GM10266 (cell line): ENCODE results near the gene DNHD1.

ENCODE experiments used
- DNase-seq: peaks from one replicate; pipeline ENCODE4 v3.0.0; 2012; ENCODE audit errors: extremely low spot score
- TF ChIP-seq, protein P1 (sequence below): IDR thresholded peaks from 2 replicates; pipeline ENCODE4 v1.5.1; 2012; ENCODE audit warnings: mild to moderate bottlenecking, low read depth; ENCODE audit not compliant: control insufficient read depth, insufficient read depth; ENCODE audit errors: missing control alignments

DNHD1 gene

DNA sequence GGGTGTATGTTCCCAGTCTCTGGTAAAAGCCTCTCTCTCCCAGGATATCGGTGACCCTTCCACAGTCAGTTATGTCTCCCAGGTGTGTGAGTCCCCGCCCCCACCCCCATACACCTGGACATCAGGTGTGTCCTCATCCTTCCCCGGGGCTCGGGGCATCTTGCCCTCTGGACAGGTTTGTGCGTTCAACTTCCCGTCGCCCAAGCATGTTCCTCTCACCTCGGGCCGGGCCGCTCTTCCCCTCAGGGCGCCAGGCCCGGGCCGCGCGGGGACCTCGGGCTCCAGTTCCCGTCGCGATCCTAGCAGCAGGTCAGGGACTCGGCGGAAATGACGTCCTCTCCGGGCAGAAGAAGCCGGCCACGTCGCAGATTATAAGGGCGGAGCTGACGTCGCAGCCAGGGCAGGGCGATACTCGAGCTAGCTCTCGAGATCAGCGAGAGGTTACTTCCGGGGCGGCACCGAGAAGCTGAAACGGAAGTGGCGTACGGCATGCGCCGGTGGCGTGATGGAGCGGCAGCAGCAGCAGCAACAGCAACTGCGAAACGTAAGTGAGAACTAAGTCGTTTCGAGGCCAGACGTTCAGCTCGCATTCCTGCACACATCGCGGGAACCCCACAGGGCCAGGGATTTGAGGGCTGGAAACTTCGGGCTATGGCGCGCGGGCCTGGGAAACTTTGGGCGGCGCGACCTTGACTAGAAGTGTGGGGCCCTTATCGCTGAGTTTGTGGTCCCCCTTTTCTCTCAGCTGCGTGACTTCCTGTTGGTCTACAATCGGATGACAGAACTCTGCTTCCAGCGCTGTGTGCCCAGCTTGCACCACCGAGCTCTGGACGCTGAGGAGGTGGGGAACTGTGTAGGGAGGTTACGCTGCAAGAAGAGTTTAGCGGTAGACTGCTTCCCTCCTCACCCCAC lies 15.8 kb upstream of the DNHD1 start, which contains the start of the genes ARFIP2 and TIMM10B:
Gene ARFIP2, minus strand, starts transcription at position 320 of the 912 bp plus-strand sequence. CDS start 910 bp downstream, outside the sequence.
Gene TIMM10B, plus strand, starts transcription at position 490 of the 912 bp plus-strand sequence. Its CDS starts 16 bp downstream, at position 506.
- peak; percentile 96 for DNase-seq
- TF ChIP-seq, protein P1, sequence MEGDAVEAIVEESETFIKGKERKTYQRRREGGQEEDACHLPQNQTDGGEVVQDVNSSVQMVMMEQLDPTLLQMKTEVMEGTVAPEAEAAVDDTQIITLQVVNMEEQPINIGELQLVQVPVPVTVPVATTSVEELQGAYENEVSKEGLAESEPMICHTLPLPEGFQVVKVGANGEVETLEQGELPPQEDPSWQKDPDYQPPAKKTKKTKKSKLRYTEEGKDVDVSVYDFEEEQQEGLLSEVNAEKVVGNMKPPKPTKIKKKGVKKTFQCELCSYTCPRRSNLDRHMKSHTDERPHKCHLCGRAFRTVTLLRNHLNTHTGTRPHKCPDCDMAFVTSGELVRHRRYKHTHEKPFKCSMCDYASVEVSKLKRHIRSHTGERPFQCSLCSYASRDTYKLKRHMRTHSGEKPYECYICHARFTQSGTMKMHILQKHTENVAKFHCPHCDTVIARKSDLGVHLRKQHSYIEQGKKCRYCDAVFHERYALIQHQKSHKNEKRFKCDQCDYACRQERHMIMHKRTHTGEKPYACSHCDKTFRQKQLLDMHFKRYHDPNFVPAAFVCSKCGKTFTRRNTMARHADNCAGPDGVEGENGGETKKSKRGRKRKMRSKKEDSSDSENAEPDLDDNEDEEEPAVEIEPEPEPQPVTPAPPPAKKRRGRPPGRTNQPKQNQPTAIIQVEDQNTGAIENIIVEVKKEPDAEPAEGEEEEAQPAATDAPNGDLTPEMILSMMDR: no peak

DNA sequence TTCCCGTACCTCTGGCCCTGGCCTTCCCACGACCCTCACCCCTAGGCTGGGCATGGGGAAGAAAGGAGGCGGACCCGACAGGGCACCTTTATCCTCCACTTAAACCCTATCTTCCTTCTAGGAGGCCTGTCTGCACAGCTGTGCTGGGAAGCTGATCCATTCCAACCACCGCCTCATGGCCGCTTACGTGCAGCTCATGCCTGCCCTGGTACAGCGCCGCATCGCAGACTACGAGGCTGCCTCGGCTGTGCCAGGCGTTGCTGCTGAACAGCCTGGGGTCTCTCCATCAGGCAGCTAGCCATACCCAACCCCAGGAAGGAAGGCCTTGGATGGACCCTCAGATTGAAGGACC lies 15.2 kb upstream of the DNHD1 start:
- TF ChIP-seq, protein P1: no peak
- DNase-seq: no peak

DNA sequence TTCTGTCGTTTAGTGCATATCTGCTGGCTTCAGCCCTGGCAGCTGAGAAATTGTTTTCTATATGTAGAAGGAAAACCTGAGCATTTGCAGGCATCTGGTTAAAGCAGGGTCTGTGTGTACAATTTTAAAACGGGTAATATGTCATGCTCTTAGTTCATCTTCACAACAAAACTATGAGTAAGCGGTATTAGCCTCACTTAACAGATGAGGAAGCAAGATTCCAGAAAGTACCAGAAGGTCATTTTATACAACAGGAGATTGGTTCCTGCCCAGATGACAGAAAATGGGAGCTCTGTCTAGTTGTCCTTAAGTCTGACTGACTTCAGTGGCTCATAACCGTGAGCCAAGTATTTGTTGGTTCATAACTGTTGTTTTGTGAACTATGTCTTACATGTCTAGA lies 14.6 kb upstream of the DNHD1 start:
- TF ChIP-seq, protein P1: no peak
- no peak for DNase-seq

DNA sequence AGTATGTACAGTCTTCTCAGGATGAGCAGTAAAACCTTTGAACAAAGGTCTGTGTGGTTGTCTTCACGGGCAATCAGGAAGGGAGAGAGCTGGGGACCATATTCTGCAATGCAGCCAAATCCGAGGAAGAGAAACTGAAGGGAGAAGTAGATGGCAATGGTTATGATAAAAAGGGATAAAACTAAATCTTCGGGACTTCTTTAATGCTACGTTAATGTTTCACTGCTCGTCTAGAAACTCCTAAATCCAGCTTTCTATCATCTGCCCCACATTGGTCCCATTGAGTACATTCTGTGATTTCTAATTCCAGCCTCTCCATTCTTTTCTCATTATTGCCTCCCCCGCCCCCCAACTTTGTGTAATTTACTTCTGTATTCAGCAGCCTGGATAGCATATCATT lies 14.1 kb upstream of the DNHD1 start:
- TF ChIP-seq, protein P1: no peak
- DNase-seq: no peak

DNA sequence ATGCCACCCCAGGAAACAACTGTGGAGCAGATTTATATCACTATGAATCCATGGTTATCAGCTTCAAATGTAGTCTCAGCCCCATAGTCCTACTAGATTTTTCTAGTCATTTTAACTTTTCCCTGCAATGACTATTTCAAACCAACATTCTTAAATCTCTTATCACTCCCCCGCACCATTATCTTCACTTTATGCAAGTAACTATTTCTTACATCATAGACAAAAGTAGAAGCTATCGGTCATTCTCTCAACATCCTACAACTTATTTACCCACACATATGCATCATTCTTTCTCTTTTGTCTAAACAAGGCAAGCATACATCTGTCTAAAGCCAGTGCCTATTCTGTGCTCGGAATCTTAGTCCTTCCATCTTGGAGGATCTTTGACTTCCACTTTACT lies 11.4 kb upstream of the DNHD1 start:
- DNase-seq: no peak
- TF ChIP-seq, protein P1: no peak

DNA sequence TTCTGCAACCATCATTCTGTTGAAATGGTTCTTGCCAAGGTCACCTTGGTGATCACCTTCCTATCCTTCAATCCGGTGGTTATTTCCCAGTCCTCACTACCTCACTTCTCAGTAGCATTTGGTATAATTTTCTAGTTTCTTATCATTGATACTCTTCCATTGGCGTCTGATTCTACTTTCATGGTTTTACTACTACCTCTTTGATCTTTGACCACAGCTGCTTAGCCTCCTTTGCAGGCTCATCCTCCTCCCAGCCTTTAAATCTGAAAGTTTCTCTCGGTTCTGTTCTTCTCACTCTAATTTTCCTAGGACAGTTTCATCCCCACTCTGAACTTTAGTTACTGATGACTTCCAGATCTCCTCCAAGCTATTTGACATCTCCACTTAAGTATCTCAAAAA lies 10.8 kb upstream of the DNHD1 start:
- DNase-seq: no peak
- TF ChIP-seq, protein P1: no peak

DNA sequence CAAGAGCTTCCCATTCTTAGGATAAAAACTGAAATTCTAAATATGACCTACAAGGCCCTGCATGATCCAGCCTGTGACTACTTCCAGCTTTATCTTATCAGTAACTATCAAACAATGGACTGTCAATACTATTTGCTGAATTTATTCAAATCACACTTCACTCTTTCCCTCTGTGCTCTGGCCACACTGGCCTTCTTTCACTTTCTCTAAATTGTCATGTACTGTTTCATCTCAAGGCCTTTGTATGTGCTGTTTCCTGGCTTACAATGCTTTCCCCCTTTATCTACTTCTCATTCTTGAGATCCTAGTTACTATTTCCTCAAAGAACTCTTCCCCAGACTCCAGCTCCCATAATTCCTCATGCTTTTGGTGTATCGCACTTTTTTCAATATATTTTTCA lies 10.1 kb upstream of the DNHD1 start:
- no peak for DNase-seq
- TF ChIP-seq, protein P1: no peak
